GM21737 (cell line): ENCODE data around the gene BDP1.
A peak's percentile ranks its signal among the peaks of the same experiment; 100 is the strongest.
"Not testable (repeated sequence)": the region's sequence is repeated elsewhere in the genome, so short reads cannot be mapped to it uniquely, and the experiment has no call there.

ENCODE experiments used
- ATAC-seq: cut with Tn5 transposase; IDR thresholded peaks from one replicate; pipeline ENCODE4 v1.9.1; 2021; ENCODE audit warnings: mild to moderate bottlenecking, moderate library complexity; ENCODE audit not compliant: unreplicated experiment

BDP1 gene

DNA sequence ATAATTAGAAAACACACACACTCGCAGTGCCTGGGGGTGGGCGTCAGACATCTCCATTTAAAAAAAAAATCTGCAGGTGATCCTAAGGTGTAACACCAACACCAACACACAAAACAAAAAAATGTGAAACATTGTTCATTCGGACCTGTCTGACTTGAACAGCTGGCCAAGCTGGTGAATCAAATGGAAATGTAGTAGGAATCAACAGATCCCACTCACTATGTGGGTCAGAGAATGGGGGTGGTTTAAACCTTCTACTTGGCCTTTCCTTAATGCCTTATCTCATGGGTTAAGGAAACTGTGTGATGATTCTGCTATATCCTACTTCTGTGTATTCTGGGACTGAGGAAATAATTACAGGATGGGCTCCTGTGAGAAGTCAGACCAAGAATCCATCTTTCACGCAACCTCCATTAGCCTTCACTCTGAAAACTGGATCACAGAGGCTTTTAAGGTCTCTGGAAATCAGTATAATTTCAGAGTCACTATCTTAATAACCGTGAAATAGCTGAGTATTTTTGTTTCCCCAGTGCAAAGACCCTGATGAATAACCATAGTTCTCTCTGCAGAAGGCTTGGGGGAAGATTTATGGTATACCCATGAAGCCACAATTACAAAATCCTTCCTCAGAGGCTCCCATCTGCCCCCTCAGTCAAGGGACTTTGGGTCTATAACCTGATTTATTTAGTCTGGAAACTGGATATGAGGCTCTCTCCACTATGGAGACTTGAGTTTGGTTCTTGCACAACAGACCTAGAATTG is 114.5 kb downstream of the BDP1 start:
- ATAC-seq, result no peak

- not testable (repeated sequence) for ATAC-seq
These were observed 116.4 kb downstream of the BDP1 start for GRCh38 chr5:71571811-71572210.

- ATAC-seq, result no peak
These were observed 118.1 kb downstream of the BDP1 start for GRCh38 chr5:71573591-71573990.

DNA sequence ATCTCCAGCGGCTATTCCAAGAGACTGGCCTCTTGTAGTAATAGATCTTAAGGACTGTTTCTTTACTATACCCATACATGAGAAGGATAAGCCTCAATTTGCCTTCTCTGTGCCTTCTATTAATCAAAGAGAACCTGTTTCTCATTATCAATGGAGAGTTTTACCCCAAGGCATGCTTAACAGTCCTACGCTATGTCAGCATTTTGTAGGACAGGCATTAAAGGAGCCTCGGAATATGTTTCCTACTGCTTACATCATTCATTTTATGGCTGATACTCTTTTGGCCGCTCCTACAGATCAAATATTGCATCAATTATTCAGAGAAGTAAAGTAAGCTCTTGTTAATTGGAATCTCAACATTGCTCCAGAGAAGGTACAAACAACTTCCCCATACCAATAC is 120.1 kb downstream of the BDP1 start:
- ATAC-seq, result not testable (repeated sequence)

DNA sequence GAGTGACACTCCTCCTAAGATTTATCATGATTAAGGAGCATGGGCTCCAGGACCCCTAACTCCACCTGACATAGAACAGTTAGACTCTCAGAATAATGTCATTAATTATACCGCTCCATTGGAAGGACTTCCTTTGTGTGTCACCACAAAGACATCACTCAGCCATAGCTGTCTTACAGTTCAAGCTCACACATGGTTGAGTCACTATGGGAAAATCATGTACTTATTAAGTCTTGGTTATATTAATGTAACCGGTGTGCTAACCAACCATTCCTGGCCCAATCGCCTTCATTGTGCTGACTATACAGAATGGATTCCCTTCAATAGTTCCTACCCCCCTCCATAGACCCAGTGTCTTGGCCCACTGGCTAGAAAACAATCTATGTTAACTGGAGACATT is 120.8 kb downstream of the BDP1 start:
- ATAC-seq, result no peak

- ATAC-seq, result not testable (repeated sequence)
These were observed 122.4 kb downstream of the BDP1 start for GRCh38 chr5:71577839-71578238.

DNA sequence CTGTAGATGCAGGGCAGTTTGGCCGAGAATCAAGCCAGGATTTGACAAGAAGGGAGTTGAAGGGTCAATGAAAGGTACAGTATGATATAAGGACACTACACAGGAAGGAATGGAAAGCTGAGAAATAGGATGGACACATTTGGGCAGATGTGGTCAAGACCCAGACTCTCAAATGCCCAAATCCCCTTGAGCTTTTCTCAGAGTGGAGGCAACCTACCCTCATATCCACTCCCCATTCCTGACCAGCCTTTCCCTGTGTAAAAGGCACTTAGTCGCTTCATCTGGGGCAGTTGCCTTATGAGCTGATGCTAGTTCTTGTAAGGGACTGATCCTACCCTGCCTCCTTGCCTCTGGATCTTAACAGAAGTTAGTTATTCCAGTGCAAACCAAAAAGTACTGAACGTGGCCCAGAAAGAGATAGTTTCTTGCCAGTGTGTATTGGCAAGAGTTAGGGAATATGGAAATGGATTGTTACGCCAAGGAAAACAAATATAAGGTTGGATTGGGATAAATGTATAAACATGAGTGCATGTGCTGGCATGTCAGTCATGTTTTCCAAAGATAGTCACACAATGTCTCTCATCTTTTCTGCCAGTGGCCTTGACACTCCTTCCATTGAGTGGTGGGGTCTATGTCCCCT is 127.6 kb downstream of the BDP1 start:
- no peak for ATAC-seq

- no peak for ATAC-seq
These were observed 130.8 kb downstream of the BDP1 start for GRCh38 chr5:71586052-71586940.

DNA sequence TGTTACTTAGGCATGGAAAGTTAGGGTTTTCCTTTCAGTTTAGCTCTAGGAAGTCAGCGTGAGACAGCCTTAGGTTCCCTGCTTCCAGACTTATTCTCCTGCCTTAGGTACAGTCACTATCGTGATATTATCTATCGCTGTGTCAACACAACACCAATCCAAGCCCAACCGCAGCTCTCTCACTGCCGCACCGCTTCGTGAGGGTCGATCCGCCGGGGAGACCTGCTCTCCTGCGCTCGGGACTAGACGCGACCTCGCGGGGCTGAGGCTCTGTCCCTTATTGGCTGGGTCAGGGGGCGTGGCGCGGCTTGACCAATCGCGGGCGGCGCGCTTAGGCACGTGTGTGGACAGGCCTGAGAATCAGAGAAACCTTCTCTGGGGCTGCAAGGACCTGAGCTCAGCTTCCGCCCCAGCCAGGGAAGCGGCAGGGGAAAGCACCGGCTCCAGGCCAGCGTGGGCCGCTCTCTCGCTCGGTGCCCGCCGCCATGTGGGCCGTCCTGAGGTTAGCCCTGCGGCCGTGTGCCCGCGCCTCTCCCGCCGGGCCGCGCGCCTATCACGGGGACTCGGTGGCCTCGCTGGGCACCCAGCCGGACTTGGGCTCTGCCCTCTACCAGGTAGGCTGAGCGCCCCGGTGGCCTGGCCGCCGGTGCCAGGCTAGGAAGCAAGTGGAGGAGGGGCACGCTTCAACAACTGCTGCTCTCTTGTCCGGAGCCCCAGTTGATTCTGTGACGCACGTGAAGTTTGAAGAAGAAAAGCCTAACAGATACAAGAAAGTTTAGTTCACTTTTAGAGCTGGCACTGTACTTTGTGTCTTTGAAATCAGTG is 131.7 kb downstream of the BDP1 start, which contains the start of gene MCCC2:
Gene MCCC2 (plus strand): TSS at position 400 of the 825 bp plus-strand sequence. CDS start 86 bp downstream, at position 486.
- peak; percentile 98 for ATAC-seq

DNA sequence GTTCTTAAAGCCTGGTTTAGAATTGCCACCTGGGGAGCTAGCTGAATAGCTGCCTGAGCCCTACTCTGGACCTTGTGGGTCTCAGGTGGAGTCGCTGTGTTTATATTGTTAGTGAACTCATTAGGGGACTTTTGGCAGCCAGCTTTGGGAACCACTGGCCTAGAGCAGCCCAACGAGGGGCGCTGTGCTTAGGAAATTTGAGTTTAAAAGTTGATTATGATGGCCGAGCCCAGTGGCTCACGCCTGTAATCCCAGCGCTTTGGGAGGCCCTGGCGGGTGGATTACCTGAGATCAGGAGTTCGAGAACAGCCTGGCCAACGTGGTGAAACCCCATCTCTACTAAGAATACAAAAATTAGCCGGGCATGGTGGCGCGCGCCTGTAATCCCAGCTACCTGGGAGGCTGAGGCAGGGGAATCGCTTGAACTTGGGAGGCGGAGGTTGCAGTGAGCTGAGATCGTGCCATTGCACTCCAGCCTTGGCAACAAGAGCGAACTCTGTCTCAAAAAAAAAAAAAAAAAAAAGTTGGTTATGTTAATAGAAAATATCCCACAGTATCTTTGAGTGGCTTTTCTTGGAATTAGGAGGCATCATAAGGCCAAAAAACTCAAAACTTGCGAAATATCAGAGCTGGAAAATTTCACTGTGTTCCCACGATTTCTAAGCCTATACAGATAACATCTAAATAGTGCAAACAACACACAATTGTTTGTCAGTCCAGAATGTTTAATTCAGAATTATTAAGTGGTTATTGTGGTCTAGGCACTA is 132.5 kb downstream of the BDP1 start:
- peak; percentile 5 for ATAC-seq

GRCh38 chr5:71588533-71588885 is 133.1 kb downstream of the BDP1 start:
- no peak for ATAC-seq

DNA sequence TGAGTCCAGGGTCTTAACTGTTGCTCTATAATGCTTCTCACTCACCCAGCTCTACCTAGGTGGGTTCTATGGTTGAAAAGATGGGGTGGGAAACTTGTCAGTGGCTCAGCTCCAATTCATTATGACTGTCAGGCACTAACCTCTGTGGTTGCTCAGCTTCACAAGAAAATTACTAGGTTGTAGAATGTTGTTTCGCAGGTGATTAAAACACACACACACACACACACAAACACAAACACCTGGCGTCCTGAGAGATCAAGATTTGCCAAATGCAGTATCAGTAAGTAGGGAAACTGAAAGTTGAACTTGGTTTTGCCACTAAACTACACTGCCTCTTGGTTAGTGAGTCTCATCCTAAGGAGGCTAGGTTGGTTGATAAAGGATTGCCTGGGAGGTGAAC is 134.5 kb downstream of the BDP1 start:
- ATAC-seq, result no peak

- ATAC-seq, result no peak
These were observed 135.6 kb downstream of the BDP1 start for GRCh38 chr5:71591100-71591499.

- ATAC-seq, result no peak
These were observed 140.7 kb downstream of the BDP1 start for GRCh38 chr5:71596169-71596568.

DNA sequence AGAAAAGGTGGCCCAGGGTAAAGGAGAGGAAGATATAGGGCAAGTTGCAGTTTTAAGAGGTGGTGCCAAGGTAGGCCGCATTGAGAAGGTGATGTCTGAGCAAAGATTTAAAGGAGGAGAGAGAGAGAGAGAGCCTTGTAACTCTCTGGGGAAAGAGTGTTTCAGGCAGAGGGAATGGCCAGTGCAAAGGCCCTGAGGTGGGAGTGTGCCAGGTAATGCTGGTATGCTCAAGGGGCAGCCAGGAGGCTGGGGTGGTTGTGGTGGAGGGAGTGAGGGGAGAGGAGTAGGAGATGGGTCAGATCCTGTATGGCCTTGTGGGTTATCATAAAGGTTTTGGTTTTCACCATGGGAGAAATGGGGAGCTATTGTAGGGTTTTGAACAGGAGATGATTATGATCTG is 141.6 kb downstream of the BDP1 start:
- no peak for ATAC-seq

GRCh38 chr5:71600783-71601182 is 145.3 kb downstream of the BDP1 start:
- no peak for ATAC-seq

GRCh38 chr5:71601222-71602026 is 146.0 kb downstream of the BDP1 start:
- peak; percentile 81 for ATAC-seq

DNA sequence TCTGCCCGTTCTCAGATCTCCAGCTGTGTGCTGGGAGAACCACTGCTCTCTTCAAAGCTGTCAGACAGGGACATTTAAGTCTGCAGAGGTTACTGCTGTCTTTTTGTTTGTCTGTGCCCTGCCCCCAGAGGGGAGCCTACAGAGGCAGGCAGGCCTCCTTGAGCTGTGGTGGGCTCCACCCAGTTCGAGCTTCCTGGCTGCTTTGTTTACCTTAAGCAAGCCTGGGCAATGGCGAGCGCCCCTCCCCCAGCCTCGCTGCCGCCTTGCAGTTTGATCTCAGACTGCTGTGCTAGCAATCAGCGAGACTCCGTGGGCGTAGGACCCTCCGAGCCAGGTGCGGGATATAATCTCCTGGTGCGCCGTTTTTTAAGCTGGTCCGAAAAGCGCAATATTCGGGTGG is 154.5 kb downstream of the BDP1 start:
- not testable (repeated sequence) for ATAC-seq

DNA sequence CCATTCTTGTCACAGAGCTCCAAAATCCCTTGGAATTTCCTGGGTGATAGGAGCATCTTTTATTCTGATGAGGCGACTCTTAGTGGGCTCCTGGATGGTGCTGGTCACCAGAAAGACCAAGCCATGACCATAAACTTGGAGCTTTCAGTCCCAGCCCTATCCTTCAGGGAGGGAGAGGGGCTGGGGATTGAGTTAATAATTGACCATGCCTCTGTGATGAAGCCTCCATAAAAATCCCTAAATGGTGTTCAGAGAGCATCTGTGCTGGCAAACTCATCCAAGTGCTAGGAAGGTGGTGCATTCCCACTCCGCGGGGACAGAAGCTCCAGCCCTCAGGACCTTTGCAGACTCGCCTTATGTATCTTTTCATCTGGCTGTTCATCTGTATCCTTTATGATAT is 160.4 kb downstream of the BDP1 start:
- ATAC-seq, result no peak
